ENCODE measurements around the gene LMCD1. TPM values are rescaled to one million over a fixed set of nuclear protein-coding genes. Genes with fewer than 3 reads are reported as not detected.

Gene LMCD1
- total and polyA plus RNA-seq, 2 donors (not counting 1 experiment from before 2014, with no cell fraction given): 1.4 to 4.9 TPM

- no peaks in the 10 kb centered on the region for H3K9me3 ChIP-seq (ENCODE audit: control extremely low read depth in 1 of 3, control insufficient read depth in 2 of 3, insufficient read depth in 1 of 3, low read length in 2 of 3)
- H3K4me1 Mint-ChIP-seq: no peaks in the 10 kb centered on the region
- DNase-seq (no peak), ATAC-seq (ENCODE audit: low read depth) (no peak)
- H3K36me3 ChIP-seq (replicated peaks in 1 of 2; ENCODE audit: control extremely low read depth in 1 of 2, control insufficient read depth in 1 of 2, extremely low read depth in 1 of 2, insufficient read depth in 2 of 2, low read length in 1 of 2): no peaks in the 10 kb centered on the region
- H3K4me3 Mint-ChIP-seq: no peak overlapping the region
- no peaks in the 10 kb centered on the region for H3K79me2 ChIP-seq (ENCODE audit: control insufficient read depth, insufficient read depth, low read length)
- peaks cover 6% of the 10 kb centered on the region for H3K27me3 Mint-ChIP-seq
- H3K9ac ChIP-seq (ENCODE audit: low read length): no peak overlapping the region
- H3K4me2 ChIP-seq (replicated peaks; ENCODE audit: low read depth, low read length, poor library complexity, severe bottlenecking): no peak overlapping the region
- H3K4me3 ChIP-seq (ENCODE audit: control extremely low read depth in 1 of 5, extremely low read depth in 1 of 5, insufficient read depth in 1 of 5, low read depth in 2 of 5, low read length in 4 of 5): no peak overlapping the region
- TF ChIP-seq CTCF (IDR thresholded peaks at IDR 0.05) (no peak), EZH2 (IDR thresholded peaks at IDR 0.05; ENCODE audit: borderline replicate concordance, insufficient read depth, low read depth, low read length, poor library complexity, severe bottlenecking) (no peak)
- H2AFZ ChIP-seq (ENCODE audit: insufficient read depth, low read depth, low read length, poor library complexity, severe bottlenecking): no peak overlapping the region
- intact Hi-C loops (cut with micrococcal nuclease): no loop called here
- no peaks in the 10 kb centered on the region for H3K27me3 ChIP-seq (replicated peaks in 1 of 4; ENCODE audit: control extremely low read depth in 1 of 4, control insufficient read depth in 3 of 4, insufficient read depth in 4 of 4, low read length in 3 of 4)
- no peaks in the 10 kb centered on the region for H3K4me1 ChIP-seq (ENCODE audit: control insufficient read depth in 2 of 2, insufficient read depth in 2 of 2, low read length in 2 of 2)
- H3K9me3 Mint-ChIP-seq (ENCODE audit: insufficient read depth): peaks cover 2% of the 10 kb centered on the region
- no peaks in the 10 kb centered on the region for H4K20me1 ChIP-seq (ENCODE audit: control insufficient read depth, insufficient read depth, low read length, poor library complexity, severe bottlenecking)
- no peak overlapping the region for H3K27ac Mint-ChIP-seq
- 78% methylated on average over 5 of the region's 10 CpGs for WGBS (ENCODE audit: insufficient coverage)
- CTCF ChIA-PET: no interaction called here
- no peak overlapping the region for H3K27ac ChIP-seq (ENCODE audit: low read length in 2 of 2)
- POLR2A ChIA-PET: no interaction called here
Measured at GRCh38 chr3:8460050-8460708, 41.4 kb upstream of the LMCD1 start.

GRCh38 chr3:8460815-8461456, 40.7 kb upstream of the LMCD1 start:
- Histone ChIP-seq H3K79me2 (ENCODE audit: control insufficient read depth, insufficient read depth, low read length) (no peaks in the 10 kb centered on the region), H2AFZ (ENCODE audit: insufficient read depth, low read depth, low read length, poor library complexity, severe bottlenecking) (no peak overlapping the region), H3K9me3 (ENCODE audit: control extremely low read depth in 1 of 3, control insufficient read depth in 2 of 3, insufficient read depth in 1 of 3, low read length in 2 of 3) (no peaks in the 10 kb centered on the region), H3K4me1 (ENCODE audit: control insufficient read depth in 2 of 2, insufficient read depth in 2 of 2, low read length in 2 of 2) (no peaks in the 10 kb centered on the region), H3K27ac (ENCODE audit: low read length in 2 of 2) (no peak overlapping the region), H3K9ac (ENCODE audit: low read length) (no peak overlapping the region), H3K4me3 (ENCODE audit: control extremely low read depth in 1 of 5, extremely low read depth in 1 of 5, insufficient read depth in 1 of 5, low read depth in 2 of 5, low read length in 4 of 5) (no peak overlapping the region), H3K27me3 (replicated peaks in 1 of 4; ENCODE audit: control extremely low read depth in 1 of 4, control insufficient read depth in 3 of 4, insufficient read depth in 4 of 4, low read length in 3 of 4) (no peaks in the 10 kb centered on the region), H4K20me1 (ENCODE audit: control insufficient read depth, insufficient read depth, low read length, poor library complexity, severe bottlenecking) (no peaks in the 10 kb centered on the region), H3K36me3 (replicated peaks in 1 of 2; ENCODE audit: control extremely low read depth in 1 of 2, control insufficient read depth in 1 of 2, extremely low read depth in 1 of 2, insufficient read depth in 2 of 2, low read length in 1 of 2) (no peaks in the 10 kb centered on the region), H3K4me2 (replicated peaks; ENCODE audit: low read depth, low read length, poor library complexity, severe bottlenecking) (no peak overlapping the region)
- peaks cover 2% of the 10 kb centered on the region for H3K9me3 Mint-ChIP-seq (ENCODE audit: insufficient read depth)
- peaks cover 6% of the 10 kb centered on the region for H3K27me3 Mint-ChIP-seq
- intact Hi-C loops (cut with micrococcal nuclease): no loop called here
- ChIA-PET CTCF (no interaction called here), POLR2A (no interaction called here)
- H3K27ac Mint-ChIP-seq: no peak overlapping the region
- DNase-seq (no peak), ATAC-seq (ENCODE audit: low read depth) (no peak)
- WGBS (ENCODE audit: insufficient coverage): no CpG with 5 or more reads among the region's 3 CpGs
- no peak overlapping the region for H3K4me3 Mint-ChIP-seq
- TF ChIP-seq EZH2 (IDR thresholded peaks at IDR 0.05; ENCODE audit: borderline replicate concordance, insufficient read depth, low read depth, low read length, poor library complexity, severe bottlenecking) (no peak), CTCF (IDR thresholded peaks at IDR 0.05) (no peak)
- no peaks in the 10 kb centered on the region for H3K4me1 Mint-ChIP-seq
